CD4-positive, alpha-beta T cell treated with Interleukin-21 for 1 hour (primary cell): ENCODE measurements around the gene STX17.
"Not testable (repeated sequence)": the region's sequence is repeated elsewhere in the genome, so short reads cannot be mapped to it uniquely, and the experiment has no call there.

Experiments used
- DNase-seq: peaks from one replicate; pipeline ENCODE4 v3.0.0-alpha.2; 2020

The STX17 gene

DNA sequence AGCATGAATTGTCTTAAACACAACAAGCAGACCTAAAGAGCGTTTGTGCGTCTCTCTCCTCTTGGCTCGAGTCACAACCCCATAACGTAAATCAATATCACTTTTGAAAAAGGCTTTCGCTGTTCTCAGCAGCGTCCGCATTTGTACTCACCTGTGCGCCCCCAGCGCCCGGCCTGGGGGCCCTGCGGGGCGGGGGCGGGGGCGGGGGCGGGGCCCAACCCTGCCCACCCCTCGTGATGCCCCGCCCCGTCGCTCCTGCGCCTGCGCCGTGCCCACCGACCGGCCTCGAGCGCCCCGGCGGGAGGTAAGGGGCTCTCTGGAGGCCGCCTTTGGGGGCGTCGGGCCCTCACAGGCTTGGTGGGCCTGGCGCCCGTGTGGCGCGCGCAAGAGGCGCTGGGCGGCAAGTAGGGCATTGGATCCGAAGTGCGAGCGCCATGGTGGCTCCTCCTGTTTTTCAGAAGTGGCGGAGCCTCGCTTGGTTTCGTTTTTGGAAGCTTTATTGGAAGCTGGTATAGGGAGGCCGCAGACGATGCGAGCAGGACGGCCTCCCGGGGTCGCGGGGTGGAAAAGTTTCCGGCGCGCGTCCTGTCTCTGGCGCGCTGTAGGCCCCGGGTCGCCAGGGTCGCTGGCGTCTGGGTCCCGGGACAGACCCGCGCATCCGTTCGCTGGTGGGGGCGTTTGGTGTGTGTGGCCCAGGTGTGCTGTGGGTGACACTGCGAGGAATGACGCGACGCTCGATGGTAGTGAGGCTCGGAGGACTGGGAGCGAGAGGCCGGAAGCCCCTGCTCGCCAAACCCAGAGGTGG is at the start of gene STX17:
Gene STX17, plus strand, starts transcription at position 252 of the 805 bp plus-strand sequence. CDS start 8,586 bp downstream, outside the sequence.
- peak; percentile 82 for DNase-seq

DNA sequence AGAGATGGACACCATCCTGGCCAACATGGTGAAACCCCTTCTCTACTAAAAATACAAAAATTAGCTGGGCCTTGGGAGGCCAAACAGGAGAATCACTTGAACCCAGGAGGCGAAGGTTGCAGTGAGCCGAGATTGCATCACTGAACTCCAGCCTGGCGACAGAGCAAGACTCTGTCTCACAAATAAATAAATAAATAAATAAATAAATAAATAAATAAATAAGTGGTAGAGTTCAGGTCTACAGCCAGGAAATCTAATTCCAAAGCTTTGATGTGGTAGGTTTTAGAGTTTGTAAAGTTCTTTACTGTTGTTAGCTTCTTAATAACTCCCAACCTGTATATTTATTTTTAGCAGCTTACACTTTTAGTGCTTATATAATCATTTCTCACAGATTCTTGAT is 48.9 kb upstream of the STX17 start:
- DNase-seq = not testable (repeated sequence)

DNA sequence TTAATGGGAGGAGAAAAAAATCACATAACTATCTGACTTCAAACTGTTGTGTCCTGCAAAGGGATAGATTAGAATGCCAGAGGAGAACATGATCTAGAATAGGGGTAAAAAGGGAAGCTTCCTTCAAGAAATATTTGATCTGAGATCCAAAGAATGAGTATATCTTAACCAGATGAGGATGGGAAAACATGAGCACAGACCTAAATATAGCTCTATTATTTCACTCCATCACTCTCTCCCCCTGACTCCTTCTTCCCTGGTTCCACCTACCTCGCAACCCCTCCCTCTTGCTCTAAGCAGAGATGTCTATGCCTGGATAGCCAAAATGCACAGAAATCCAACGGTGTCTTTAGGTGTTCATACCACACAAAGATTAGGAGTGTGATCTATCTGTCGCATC is 48.4 kb upstream of the STX17 start:
- DNase-seq = no peak

DNA sequence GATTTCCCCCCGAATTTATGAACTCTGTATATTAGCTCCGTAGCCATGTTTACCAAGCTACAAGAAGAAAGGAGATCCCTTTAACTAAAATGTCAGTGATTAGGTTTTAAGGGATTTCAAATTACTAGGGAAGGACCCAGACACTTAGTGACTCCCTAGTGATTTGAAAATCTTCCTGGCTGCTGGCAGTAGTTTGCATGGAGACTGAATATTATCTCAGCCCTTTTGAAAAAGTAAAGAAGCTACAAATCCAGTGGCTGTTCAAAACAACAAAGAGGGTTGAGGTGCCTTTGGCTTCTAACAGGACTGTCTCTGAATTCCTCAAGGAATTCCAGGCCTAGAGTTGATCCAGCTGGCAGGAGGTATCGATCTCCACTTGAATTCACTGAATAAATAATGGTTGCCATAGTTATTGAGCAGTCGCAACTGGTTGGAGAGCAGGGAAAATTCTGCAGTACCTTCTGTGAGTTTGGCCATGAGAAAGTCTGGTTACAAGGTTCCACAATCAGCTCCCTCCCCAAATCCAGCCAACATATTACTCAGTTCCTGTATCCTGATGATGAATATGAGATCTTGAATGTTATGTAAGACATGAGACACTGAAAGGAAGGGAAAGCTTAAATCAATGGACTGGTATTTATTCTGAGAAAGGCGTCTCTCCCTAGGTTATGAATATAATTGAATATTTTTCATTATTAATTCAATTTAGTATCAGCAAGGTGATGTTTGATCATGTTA is 47.0 kb upstream of the STX17 start:
- DNase-seq = no peak

DNA sequence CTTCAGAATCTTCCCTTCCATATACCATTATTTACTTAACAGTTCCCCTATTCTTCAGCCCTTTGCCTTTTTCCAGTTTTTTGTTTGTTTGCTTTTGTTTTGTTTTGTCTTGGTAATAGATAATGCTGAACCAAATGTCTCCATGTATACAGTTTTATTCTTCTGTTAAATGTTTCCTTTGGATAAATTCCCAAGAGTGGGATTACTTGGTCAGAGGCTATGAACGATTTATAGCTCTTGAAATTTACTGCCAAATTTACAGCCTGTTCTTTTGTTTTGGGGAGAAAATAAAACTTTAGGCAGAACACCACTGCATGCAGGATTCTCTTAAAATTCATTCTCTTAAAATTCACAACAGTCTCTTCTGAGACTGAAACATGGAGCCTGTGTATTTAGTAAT is 46.2 kb upstream of the STX17 start:
- DNase-seq = no peak

DNA sequence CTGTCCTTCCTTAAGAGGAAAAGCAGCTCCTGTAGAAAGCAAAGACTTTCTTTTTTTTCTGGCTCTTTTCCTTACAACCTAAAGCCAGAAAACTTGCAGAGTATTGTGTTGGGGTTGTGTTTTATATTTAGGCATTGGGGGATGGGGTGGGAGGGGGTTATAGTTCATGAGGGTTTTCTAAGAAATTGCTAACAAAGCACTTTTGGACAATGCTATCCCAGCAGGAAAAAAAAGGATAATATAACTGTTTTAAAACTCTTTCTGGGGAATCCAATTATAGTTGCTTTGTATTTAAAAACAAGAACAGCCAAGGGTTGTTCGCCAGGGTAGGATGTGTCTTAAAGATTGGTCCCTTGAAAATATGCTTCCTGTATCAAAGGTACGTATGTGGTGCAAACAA is 42.5 kb upstream of the STX17 start:
- DNase-seq = no peak

DNA sequence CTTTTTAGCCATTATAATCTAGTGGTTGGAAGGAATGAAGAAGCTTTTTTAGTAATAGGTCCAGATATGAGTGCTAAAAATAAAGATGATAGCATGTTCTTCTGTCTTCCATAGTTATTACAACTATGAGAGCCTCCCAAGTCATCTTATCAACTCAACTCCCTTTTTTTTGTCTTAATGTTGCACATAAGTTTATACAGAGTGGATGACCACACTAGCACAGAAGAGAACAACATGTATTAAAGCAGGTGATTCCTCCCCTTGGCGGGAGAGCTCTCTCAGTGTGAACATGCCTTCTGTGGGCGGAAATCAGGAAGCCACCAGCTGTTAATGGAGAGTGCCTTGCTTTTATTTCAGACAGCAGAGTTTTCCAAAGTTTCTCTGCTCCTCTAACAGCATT is 40.1 kb upstream of the STX17 start:
- no peak for DNase-seq

DNA sequence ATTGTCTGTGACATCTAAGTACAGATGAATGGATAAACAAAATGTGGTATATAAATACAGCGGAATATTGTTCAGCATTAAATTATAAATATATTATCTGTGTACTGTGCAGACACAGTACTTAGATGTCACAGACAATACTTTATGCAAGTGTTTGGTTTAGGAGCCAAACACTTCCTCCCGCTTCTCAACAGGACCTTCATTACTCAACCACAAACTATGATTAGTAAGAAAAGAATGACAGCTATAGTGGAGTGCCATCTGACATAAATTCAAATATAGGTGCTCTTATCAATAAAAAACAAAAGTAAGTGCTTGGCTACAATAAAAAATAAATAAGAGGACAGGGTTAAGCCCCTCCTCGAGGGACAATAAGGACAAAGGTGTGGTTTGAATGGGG is 38.9 kb upstream of the STX17 start:
- DNase-seq = no peak

DNA sequence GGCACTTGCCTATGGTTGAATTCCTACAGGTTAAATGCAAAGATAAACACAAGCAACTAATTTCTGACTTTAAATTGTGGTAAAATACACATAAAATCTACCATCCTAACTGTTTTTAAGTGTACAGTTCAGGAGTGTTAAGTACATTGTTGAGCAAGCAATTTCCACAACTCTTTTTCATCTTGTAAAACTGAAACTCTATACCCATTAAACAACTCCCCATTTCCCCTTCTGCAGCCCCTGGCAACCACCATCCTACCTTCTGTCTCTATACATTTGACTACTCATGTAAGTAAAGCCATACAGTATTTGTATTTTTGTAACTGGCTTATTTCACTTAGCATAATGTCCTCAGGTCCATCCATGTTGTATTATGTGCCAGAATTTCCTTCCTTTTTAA is 38.5 kb upstream of the STX17 start:
- DNase-seq = no peak

DNA sequence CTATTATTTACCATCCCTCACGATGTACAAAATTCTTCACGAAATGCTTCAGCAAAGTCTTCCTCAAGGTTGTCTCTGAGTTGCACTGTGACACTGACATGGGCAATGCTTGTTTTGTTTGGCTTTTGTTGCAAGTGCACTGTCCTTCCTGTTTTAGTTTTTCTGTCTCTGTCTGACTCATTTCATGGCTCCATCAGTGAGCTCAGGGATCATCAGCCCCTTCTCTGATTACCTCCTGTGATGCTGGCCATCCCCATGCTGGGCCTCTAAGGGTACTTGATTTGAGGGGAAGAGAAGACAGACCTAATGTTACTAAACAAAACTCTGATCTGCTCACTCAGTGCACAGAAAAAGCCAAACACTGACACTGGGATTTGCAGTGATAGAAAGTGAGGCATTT is 37.6 kb upstream of the STX17 start:
- no peak for DNase-seq

DNA sequence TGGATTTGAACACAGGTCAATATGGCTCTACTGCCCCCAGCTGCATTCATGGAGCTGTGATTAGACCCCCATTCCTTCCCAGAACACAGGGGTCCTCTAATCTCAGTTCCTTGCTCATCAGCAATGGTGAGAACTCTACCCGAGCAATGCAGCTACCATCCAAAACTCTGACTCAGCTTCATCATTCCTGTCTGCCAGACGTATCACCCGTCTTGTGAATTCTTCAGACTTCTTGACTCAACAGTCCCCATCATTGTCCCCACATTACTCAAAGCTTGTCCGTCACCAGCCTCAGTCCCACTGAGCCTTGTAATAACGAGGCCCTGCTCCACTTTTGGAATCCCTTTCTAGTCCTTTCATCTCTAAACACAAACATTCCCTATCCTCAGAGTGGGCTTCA is 36.3 kb upstream of the STX17 start:
- DNase-seq = no peak

DNA sequence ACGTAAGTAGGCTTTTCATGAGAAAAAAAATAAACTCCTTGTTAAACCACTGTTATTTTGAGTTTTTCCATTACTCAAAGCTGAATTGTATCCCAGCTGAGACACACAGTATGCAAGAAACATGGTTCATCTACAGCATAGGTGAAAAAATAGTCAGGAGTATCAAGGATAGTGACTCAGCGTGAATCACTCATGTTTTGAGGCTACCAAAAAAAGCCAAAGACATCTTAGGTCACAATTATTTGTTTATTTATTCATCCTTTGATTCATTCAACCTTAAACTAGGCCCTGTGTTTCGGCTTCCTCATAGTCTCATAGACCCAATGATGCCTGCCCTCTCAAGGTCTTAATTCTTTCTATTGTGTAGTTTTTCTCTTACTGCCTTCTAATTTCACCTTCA is 32.9 kb upstream of the STX17 start:
- no peak for DNase-seq

DNA sequence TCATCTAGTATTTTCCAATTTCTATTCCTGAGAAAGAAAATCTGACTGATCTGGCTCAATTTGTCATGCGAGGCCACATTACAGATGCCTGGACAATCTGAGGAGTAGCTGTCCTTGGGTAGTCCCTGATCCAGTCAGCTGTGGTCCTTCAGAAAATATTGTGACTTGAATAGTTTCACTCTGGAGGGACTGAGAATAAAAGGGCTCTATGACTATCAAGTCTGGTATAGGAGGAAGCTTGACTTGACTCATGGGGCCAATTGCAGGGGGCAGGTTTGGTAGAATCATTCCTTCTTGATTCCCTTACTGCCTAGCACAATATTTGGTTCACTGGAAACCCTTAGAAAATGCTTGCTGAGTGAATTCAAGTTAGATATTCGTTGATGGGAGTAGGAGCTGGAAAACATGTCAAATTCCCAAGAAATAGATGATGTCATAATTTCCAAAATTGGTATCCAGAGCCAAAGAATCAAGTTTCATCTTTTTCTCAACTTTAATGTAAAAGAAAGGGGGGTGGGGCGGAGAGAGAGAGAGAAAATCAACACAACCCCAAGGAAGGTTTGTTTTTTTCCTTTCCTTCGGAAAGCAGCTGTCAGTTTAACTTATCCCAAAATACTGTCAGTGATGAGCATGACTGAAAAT is 32.4 kb upstream of the STX17 start:
- DNase-seq = no peak

DNA sequence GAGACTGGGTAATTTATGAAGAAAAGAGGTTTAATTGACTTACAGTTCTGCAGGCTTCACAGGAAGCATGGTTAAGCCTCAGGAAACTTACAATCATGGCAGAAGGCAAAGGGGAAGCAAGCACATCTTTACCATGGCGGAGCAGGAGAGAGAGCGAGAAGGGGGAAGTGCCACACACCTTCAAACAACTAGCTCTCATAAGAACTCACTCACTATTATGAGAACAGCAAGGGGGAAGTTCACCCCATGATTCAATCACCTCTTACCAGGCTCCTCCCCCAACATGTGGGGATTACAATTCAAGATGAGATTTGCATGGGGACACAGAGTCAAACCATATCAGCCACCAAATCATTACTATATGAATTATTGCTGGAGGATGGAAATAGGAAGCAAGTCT is 30.3 kb upstream of the STX17 start:
- no peak for DNase-seq

DNA sequence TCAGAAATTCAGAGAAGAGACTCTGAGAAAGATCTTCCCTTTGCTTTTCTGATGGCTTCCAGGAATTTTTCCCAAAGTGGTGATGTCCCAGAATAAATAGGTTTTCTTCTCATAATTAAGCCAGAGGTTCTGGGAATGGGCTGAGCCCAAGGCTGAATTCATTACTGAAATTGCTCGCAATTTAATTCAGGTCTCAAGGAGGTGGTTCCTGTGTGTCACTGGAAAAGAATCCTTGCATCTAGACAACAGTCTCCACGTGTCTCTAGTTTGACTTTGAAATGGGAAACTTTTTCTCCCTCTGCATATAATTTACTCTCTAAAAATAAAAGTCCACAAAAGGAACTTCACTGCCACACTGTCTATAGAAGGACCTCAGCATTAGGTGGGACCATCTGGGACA is 27.8 kb upstream of the STX17 start:
- DNase-seq = no peak

DNA sequence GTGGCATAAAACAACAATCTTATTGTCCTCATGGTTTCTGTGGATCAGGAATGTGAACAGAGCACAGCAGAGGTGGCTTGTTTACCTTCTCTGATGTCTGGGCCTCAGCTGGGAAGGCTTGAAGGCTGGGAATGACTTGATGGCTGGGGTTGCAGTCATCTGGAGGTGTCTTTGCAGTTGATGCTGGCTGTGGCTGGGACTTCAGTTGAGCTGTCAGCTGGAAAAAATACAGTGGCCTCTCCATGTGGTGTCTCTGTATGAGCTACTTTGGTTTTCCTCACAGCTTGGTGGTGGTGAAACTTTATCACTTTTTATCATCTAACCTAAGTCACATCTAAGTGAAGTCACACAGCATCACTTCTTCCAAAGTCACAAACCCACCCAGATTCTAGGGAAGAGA is 24.7 kb upstream of the STX17 start:
- DNase-seq = no peak

DNA sequence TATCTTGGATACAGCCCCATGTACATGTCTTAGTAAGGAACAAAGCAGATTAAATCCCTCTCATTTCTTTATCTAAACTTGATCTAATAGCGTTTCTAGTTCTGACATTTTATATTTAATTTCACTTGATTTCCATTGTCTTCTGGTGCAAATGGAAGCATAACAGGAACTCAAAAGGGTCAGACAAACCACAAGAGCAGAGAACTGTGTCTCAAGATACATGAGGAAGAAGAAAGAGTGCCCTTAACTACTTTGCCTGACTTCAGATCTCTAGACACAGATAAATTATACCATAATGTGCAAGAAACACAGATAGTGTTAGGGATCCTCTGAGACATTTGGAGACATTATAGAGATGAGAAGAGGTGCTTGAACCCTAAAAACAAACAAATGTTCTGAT is 20.7 kb upstream of the STX17 start:
- no peak for DNase-seq

DNA sequence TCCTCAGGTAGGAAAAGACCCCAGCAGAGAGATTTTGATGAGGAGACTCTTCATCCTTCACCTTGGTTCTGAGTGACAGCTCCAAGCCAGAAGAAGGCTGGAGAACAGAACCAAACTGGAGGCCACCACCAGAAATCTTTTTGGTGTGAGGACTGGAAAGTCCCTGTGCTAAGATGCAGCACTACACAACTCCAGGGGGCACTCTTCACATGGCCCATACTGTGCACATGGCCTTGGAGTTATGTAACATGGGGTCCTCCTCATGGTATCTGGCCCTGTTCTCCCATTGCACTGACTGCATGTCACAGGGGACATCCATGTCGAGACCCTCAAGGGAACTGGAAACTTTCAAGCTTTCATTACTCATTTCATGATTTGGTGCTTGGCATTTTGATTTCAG is 17.3 kb upstream of the STX17 start:
- no peak for DNase-seq

DNA sequence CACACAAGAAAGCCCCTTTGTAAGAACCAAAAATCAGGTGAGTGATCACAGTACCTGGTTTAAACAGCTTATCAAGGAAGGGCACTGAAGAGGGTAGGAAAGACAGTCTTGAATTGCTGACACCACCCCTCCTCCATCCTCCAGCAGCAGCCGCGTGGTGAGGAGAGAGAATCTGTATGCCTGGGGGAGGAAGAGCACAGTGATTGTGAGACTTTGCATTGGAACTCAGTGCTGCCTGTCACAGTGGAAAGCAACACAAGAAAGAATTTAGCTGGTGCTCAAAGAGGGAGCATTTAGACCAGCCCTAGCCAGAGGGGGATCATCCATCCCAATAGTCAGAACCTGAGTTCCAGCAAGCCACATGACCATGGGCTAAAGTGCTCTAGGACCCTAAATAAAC is 11.6 kb upstream of the STX17 start:
- DNase-seq = no peak

DNA sequence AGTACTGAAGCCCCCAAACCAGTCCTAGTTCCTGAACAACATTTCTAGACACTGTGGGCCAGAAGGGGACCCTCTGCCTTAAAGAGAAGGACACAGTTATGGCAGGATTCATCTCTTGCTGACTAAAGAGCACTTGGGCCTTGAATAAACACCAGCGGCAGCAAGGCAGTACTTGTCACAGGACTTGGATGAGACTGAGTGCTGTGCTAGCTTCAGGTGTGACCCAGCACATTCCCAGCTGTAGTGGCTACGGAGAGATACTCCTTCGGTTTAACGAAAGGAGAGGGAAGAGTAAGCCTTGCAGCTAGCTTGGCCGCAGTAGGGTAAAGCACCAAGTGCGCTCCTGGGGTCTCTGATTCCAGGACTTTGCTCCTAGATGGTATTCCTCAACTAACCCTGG is 10.9 kb upstream of the STX17 start:
- DNase-seq = no peak

DNA sequence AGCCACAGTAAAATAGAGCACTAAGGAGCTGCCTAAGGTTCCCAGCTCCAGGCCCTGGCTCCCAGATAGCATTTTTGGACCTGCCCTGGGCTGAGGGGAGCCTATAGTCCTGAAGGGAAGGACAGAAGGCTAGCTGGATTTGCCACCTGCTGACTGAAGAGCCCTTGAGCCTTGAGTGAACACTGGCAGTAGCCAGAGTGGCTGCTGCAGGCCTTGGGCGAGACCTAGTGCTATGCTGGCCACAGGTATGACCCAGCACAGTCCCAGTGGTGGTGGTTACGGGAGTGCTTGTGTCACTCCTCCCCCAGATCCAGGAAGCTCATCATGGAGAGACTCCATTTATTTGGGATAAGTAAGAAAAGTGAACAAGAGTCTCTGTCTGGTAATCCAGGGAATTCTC is 10.3 kb upstream of the STX17 start:
- DNase-seq = no peak

DNA sequence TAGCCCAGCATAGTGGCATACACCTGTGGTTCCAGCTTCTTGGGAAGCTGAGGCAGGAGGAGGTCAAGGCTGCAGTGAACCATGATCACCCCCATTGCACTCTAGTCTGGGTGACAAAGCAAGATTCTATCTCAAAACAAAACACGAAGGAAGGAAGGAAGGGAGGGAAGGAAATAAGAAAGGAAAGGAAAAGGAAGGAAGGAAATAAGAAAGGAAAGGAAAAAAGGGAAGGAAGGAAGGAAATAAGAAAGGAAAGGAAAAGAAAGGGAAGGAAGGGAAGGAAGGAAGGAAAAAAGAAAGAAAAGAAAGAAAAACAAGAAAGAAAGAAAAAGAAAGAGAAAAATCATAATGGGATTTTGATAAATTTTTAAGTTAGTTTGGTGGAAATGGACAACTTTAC is 3.1 kb upstream of the STX17 start:
- no peak for DNase-seq

DNA sequence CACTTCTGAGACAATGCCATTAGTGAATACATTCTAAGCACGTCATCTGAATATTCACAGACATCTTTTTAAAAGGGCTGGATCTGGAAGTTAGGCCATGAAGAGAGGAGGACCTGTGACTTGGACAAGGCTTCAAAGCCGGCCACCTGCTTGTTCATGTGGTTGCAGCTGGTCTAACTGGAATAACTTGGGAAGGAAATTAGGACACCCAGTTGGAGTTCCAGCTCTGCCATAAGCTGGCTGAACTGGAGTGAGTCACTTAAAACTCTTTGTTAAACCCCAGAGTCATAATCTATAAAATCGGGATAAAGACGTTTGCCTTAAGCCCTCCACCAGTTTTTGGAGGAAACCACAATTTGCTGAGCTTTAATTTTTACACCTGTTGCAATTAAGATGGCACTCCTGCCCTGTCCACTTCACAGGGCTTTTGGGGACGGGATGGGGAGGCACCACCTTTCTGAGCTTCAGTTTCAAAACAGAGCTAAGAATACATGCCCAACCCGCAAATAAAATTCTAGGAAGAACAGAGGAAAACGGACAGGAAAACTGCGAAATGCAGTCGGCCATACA is 536 bp upstream of the STX17 start:
- DNase-seq = no peak

DNA sequence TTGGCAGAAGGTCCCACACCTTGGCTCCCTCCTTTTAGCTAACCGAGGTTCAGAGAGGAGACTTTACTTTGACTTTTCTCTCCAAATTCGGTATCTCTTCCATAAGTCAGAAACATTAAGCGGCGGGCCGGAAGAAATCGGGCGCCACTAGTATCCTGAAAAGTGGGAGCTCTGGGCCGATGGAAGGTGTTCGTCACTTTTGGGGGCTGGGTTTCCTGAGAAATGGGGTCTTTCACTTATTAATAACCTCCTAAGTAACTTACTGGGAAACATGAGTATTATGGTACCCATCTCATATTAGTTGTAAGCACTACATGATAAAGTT is 716 bp downstream of the STX17 start:
- DNase-seq = no peak
